Measurements from ENCODE around the gene SAP130. TPM values are rescaled to one million over a fixed set of nuclear protein-coding genes. Genes with fewer than 3 reads are reported as not detected.

SAP130 gene
- polyA plus RNA-seq, 1 of the 3 experiments (the other 2 are of a cell fraction), result 19.0 TPM

DNA sequence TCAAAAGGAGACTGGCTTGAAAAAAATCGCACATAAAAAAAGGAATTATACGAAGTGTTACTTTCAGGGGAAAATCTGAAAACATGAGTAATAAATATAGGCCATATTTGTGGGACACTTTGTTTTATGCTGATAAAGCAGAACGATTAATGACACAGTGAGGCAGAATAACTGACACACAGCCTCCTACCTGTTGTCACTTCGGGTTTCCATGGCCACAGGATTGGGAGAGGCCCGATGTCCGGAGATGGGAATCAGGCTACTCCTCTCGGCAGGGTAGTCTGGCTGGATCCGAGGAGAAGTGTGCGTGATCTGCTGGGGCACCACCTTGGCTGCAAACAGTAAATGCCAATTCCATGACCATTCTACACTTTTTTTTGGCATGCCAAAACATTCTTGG is 31.7 kb downstream of the SAP130 start (continued):
- TF ChIP-seq, protein P1, sequence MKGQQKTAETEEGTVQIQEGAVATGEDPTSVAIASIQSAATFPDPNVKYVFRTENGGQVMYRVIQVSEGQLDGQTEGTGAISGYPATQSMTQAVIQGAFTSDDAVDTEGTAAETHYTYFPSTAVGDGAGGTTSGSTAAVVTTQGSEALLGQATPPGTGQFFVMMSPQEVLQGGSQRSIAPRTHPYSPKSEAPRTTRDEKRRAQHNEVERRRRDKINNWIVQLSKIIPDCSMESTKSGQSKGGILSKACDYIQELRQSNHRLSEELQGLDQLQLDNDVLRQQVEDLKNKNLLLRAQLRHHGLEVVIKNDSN (IDR thresholded peaks at IDR 0.05; ENCODE audit: borderline replicate concordance, low read depth), result no peak
- no peak for TF ChIP-seq SIN3A (IDR thresholded peaks at IDR 0.05; ENCODE audit: borderline replicate concordance, low read depth, low read length)
- TF ChIP-seq EZH2phosphoT487 (IDR thresholded peaks at IDR 0.05; ENCODE audit: borderline replicate concordance, low read depth), result no peak
- no peak for TF ChIP-seq RCOR1 (IDR thresholded peaks at IDR 0.05; ENCODE audit: low read length)
- no peak for TF ChIP-seq POLR2AphosphoS5 (IDR thresholded peaks at IDR 0.05; ENCODE audit: low read depth, low read length)

DNA sequence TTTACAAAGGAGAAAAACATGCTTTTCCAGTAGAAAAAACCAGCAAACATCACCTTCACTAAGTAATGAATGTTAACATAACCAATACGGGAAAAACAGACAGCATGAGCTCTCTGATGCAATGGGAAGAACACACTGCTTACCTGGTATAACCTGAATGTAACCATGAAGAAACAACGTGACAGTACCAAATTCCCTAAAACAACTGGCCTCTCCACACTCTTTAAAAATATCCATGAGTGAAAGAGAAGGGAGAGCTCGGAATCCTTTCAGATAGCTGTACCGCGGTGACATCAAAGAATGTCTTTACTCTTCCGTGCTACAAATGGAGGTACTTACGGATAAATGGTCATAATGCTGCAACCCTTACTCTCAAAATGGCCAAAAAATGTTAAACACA is 32.1 kb downstream of the SAP130 start:
- CTCF ChIA-PET, result no interaction called here
- POLR2A ChIA-PET, result no interaction called here
- 94% methylated on average over 7 of the region's 7 CpGs for WGBS (ENCODE audit: low lambda C conversion rate)

More for the DNA sequence above, 32.1 kb downstream of the SAP130 start:
- no peak for DNase-seq
- Histone ChIP-seq H3K36me3 (replicated peaks in 1 of 2; ENCODE audit: control insufficient read depth in 1 of 2, insufficient read depth in 2 of 2, low read length in 1 of 2) (peaks cover 61 to 69% of the 10 kb centered on the region in 2 experiments), H3K79me2 (ENCODE audit: insufficient read depth) (no peaks in the 10 kb centered on the region), H3K4me3 (ENCODE audit: low read depth in 2 of 2, low read length in 1 of 2) (no peak overlapping the region), H3K27ac (ENCODE audit: low read depth in 2 of 2, low read length in 1 of 2) (no peak overlapping the region), H2AFZ (ENCODE audit: low read depth) (no peak overlapping the region), H3K4me1 (ENCODE audit: control insufficient read depth in 1 of 2, insufficient read depth in 2 of 2, low read depth in 1 of 2, low read length in 1 of 2) (no peaks in the 10 kb centered on the region), H4K20me1 (ENCODE audit: insufficient read depth) (no peaks in the 10 kb centered on the region), H3K4me2 (no peak overlapping the region), H3F3A (replicated peaks; ENCODE audit: insufficient read depth) (no peaks in the 10 kb centered on the region), H3K27me3 (ENCODE audit: insufficient read depth) (no peaks in the 10 kb centered on the region), H3K9me2 (no peaks in the 10 kb centered on the region), H3K9me3 (no peaks in the 10 kb centered on the region), H3K9ac (no peak overlapping the region)
- TF ChIP-seq TAF1 (IDR thresholded peaks at IDR 0.05; ENCODE audit: borderline replicate concordance, low read depth, low read length) (no peak), RFX5 (IDR thresholded peaks at IDR 0.05; ENCODE audit: low read length) (no peak), EP300 (IDR thresholded peaks at IDR 0.05; ENCODE audit: borderline replicate concordance in 1 of 2, low read depth in 1 of 2, low read length in 1 of 2) (no peak), FOXM1 (IDR thresholded peaks at IDR 0.05; ENCODE audit: low read depth) (no peak), EZH2phosphoT487 (IDR thresholded peaks at IDR 0.05; ENCODE audit: borderline replicate concordance, low read depth) (no peak), YY1 (IDR thresholded peaks at IDR 0.05; ENCODE audit: low read depth) (no peak), TCF12 (IDR thresholded peaks at IDR 0.05) (no peak), TEAD4 (IDR thresholded peaks at IDR 0.05; ENCODE audit: borderline replicate concordance, insufficient read depth) (no peak)
- TF ChIP-seq, protein P2, sequence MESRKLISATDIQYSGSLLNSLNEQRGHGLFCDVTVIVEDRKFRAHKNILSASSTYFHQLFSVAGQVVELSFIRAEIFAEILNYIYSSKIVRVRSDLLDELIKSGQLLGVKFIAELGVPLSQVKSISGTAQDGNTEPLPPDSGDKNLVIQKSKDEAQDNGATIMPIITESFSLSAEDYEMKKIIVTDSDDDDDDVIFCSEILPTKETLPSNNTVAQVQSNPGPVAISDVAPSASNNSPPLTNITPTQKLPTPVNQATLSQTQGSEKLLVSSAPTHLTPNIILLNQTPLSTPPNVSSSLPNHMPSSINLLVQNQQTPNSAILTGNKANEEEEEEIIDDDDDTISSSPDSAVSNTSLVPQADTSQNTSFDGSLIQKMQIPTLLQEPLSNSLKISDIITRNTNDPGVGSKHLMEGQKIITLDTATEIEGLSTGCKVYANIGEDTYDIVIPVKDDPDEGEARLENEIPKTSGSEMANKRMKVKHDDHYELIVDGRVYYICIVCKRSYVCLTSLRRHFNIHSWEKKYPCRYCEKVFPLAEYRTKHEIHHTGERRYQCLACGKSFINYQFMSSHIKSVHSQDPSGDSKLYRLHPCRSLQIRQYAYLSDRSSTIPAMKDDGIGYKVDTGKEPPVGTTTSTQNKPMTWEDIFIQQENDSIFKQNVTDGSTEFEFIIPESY (IDR thresholded peaks at IDR 0.05; ENCODE audit: borderline replicate concordance, low read depth), result no peak
- TF ChIP-seq, protein P3, sequence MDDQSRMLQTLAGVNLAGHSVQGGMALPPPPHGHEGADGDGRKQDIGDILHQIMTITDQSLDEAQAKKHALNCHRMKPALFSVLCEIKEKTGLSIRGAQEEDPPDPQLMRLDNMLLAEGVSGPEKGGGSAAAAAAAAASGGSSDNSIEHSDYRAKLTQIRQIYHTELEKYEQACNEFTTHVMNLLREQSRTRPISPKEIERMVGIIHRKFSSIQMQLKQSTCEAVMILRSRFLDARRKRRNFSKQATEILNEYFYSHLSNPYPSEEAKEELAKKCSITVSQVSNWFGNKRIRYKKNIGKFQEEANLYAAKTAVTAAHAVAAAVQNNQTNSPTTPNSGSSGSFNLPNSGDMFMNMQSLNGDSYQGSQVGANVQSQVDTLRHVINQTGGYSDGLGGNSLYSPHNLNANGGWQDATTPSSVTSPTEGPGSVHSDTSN (IDR thresholded peaks at IDR 0.05), result no peak
